Breast epithelium (tissue), 4 donors: ENCODE results near the gene STAT3. TPM values are rescaled to one million over a fixed set of nuclear protein-coding genes. Genes with fewer than 3 reads are reported as not detected.
"Not testable (repeated sequence)": the region's sequence is repeated elsewhere in the genome, so short reads cannot be mapped to it uniquely, and the experiment has no call there.

Source experiments
- DNase-seq, 2 donors: peaks; one replicate each; pipeline ENCODE4 v3.0.0-alpha.2; 2019; ENCODE audit warnings: low spot score in 2 of 2
- H3K27ac ChIP-seq, 2 donors: fragments of 200-600 bp; sonication (generic) in 1 of 2; one replicate each; pipeline ENCODE4 v1.5.1; 2016 to 2019; ENCODE audit warnings: mild to moderate bottlenecking in 1 of 2
- H3K27me3 ChIP-seq, 2 donors: fragments of 200-600 bp; sonication (generic) in 1 of 2; one replicate each; pipeline versions ENCODE4 v1.5.1 to v1.6.0; 2017 to 2019; ENCODE audit warnings: control low read depth in 1 of 2, mild to moderate bottlenecking in 1 of 2
- H3K36me3 ChIP-seq: fragments of 200-600 bp; one replicate; pipeline ENCODE4 v1.5.1; 2019
- H3K4me1 ChIP-seq, 2 donors: fragments of 200-600 bp; sonication (generic); one replicate each; pipeline ENCODE4 v1.5.1; 2016 to 2019; ENCODE audit warnings: control low read depth in 1 of 2
- H3K4me3 ChIP-seq, 3 donors: fragments of 200-600 bp; sonication (generic); 1 replicate in 2 of 3; 2 replicates in 1 of 3; pipeline ENCODE4 v1.5.1; 2016 to 2019; ENCODE audit warnings: mild to moderate bottlenecking in 3 of 3, moderate library complexity in 2 of 3
- H3K9me3 ChIP-seq, 2 donors: fragments of 200-600 bp; sonication (generic) in 1 of 2; one replicate each; pipeline ENCODE4 v1.5.1; 2016 to 2019; ENCODE audit warnings: control low read depth in 1 of 2
- POLR2A ChIP-seq: fragments of 450-650 bp; IDR thresholded peaks from one replicate; pipeline ENCODE4 v1.6.1; 2016; ENCODE audit warnings: antibody characterized with exemption, mild to moderate bottlenecking, moderate library complexity
- POLR2AphosphoS5 ChIP-seq, 3 donors: sonication (generic); formaldehyde crosslinking; IDR thresholded peaks; one replicate each; pipeline ENCODE4 v1.6.1; 2017; ENCODE audit warnings: antibody characterized with exemption in 3 of 3
- intact Hi-C: fragments of 100-400 bp; cut with DNase I; formaldehyde crosslinking; loops from one replicate; pipeline ENCODE4 v1.15.1; 2023; ENCODE audit warnings: low total_unique reads
- total RNA-seq, 3 donors: library from RNA; depleted of rRNA; stranded (reverse); fragments of >200 nt; gene quantifications; one replicate each; pipeline ENCODE4 v1.1.0, GENCODE V29; 2016
- TF ChIP-seq, protein P1 (sequence below), 3 donors: fragments of 450-650 bp; IDR thresholded peaks; one replicate each; pipeline ENCODE4 v1.5.1; 2016 to 2017; ENCODE audit warnings: antibody characterized with exemption in 3 of 3, mild to moderate bottlenecking in 3 of 3, moderate library complexity in 3 of 3

Gene STAT3
- total RNA-seq, 3 donors from 2014 or later, result 193 to 322 (median 238) TPM

DNA sequence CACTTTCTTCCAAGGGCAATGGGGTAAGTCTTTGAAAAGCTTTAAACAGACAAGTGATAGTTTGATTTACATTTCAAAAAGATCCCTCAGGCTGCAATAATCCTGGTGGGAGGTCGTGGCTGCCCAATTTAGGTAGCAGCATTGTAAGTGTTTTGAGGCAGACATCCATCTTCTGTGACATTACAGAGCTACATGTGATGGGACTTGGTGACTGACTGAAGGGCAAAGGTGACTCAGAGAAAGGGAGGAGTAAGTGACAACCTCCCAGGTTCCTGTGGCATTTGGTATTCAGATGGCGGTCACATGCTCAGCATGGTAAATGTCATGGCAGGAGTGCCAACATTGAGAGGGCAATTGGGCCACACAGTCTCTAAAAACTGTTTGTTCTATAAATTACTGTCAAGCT, 26.5 kb downstream of the STAT3 start:
- no peaks in the 10 kb centered on the region for H3K27me3 ChIP-seq
- no peak for DNase-seq
- no peak overlapping the region for H3K4me3 ChIP-seq
- no peaks in the 10 kb centered on the region for H3K36me3 ChIP-seq
- TF ChIP-seq POLR2AphosphoS5 (IDR thresholded peaks at IDR 0.05), result no peak
- no peak for TF ChIP-seq POLR2A
- TF ChIP-seq, protein P1, sequence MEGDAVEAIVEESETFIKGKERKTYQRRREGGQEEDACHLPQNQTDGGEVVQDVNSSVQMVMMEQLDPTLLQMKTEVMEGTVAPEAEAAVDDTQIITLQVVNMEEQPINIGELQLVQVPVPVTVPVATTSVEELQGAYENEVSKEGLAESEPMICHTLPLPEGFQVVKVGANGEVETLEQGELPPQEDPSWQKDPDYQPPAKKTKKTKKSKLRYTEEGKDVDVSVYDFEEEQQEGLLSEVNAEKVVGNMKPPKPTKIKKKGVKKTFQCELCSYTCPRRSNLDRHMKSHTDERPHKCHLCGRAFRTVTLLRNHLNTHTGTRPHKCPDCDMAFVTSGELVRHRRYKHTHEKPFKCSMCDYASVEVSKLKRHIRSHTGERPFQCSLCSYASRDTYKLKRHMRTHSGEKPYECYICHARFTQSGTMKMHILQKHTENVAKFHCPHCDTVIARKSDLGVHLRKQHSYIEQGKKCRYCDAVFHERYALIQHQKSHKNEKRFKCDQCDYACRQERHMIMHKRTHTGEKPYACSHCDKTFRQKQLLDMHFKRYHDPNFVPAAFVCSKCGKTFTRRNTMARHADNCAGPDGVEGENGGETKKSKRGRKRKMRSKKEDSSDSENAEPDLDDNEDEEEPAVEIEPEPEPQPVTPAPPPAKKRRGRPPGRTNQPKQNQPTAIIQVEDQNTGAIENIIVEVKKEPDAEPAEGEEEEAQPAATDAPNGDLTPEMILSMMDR (IDR thresholded peaks at IDR 0.05), result no peak
- peak overlapping the region; percentile 22 to 75 for H3K27ac ChIP-seq
- H3K4me1 ChIP-seq, result peaks cover 5 to 14% of the 10 kb centered on the region in 2 donors
- intact Hi-C loops, result no loop called here
- H3K9me3 ChIP-seq, result no peaks in the 10 kb centered on the region

DNA sequence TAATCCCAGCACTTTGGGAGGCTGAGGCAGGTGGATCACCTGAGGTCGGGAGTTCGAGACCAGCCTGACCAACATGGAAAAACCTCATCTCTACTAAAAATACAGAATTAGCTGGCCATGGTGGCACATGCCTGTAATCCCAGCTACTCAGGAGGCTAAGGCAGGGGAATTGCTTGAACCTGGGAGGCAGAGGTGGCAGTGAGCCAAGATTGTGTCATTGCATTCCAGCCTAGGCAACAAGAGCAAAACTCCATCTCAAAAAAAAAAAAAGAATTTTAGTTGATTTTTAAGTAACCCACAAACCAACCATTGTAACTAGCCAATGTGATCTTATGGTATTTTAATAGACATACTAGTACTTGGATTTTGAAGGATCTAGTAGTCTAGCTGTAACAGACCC, 27.9 kb downstream of the STAT3 start:
- peaks cover 0 to 14% of the 10 kb centered on the region in 2 donors for H3K4me1 ChIP-seq
- H3K9me3 ChIP-seq, H3K27me3 ChIP-seq, H3K36me3 ChIP-seq, DNase-seq, intact Hi-C loops, H3K4me3 ChIP-seq: not testable (repeated sequence)
- peak overlapping the region in 1 of 2 donors; percentile 45 for H3K27ac ChIP-seq

DNA sequence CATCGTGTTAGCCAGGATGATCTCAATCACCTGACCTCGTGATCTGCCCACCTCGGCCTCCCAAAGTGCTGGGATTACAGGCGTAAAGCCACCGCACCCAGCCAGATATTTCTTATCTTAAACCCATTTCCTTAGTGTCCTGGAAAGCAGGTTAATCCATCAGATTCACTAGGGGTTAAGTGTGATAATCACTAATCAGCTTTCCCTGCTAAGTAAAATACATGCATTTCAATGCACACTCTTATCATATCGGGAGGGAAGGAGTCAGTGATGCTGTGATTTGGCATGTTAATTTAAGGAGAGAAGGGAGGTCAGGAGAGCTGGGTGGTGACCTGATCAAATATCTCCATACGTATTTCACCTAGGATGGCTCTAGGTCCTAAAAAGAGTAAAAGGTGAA, 29.1 kb downstream of the STAT3 start:
- intact Hi-C loops, result no loop called here
- DNase-seq, result no peak
- Histone ChIP-seq H3K27me3 (no peaks in the 10 kb centered on the region), H3K9me3 (no peaks in the 10 kb centered on the region), H3K36me3 (no peaks in the 10 kb centered on the region), H3K27ac (no peak overlapping the region), H3K4me1 (peaks cover 0 to 14% of the 10 kb centered on the region in 2 donors), H3K4me3 (no peak overlapping the region)
- no peak for TF ChIP-seq POLR2A
- TF ChIP-seq, protein P1 (IDR thresholded peaks at IDR 0.05), result no peak
- no peak for TF ChIP-seq POLR2AphosphoS5 (IDR thresholded peaks at IDR 0.05)

DNA sequence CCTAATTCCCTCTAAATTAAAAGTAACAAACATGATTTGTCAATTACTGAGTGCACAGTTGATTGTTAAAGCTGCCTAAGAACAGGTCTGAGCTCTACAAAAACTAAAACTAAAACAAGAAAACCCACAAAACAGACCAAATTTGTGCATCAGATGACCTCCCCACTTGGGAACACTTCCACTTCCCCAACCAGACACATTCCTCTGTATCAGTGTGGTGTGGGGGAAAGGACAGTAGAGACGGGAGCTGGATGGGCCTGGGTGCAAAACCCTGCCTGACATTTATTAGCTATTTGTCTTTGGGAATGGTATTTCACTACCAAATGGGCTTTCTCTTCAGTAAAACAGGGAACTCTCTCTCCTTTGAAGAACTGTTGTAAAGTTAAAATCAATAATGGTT, 29.8 kb downstream of the STAT3 start:
- no peaks in the 10 kb centered on the region for H3K9me3 ChIP-seq
- peaks cover 0 to 14% of the 10 kb centered on the region in 2 donors for H3K4me1 ChIP-seq
- H3K36me3 ChIP-seq, result no peaks in the 10 kb centered on the region
- no peak for DNase-seq
- H3K27me3 ChIP-seq, result no peaks in the 10 kb centered on the region
- intact Hi-C loops, result no loop called here
- TF ChIP-seq, protein P1 (IDR thresholded peaks at IDR 0.05), result no peak
- no peak overlapping the region for H3K4me3 ChIP-seq
- H3K27ac ChIP-seq, result peak overlapping the region in 1 of 2 donors; percentile 8

DNA sequence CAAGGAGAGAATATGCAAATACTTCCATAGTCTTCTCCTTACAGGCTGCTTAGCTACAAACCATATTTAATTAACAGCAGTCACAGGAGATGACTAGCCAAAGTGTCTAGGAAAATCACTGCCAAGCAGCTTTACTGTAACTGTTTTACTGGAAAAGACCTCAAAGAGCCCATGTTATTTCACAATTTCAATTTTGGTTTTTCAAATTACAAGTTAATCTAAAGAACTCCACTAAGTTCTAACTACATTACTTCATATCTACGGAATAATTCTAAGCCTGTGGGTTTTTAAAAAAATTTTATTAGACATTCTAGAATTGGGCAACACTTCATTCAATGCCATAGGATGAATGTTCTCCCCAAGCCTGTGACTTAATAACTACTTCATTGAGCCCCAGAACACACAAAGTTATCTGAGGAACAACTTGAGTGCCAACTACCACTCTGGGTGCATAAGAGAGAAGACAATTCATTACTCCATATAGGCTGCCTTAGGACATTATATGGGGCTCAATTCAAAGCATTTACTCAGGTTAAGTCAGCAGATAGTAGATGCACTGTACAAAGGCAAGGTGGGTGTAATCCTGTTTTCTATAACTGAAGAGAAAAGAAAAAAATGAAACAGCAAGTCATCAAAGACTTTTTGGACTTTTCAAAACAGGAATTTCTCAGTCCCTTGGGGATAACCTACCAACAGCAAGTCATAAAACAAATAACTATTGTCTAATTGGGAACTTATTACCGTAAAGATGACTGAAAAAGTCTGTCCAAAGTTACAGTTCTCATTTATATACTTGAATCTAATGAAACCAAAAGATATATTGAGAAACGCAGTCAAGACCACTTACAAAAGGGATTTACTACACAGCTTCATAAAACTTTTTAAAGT, 33.0 kb downstream of the STAT3 start:
- no peak for DNase-seq
- no peak for TF ChIP-seq POLR2AphosphoS5 (IDR thresholded peaks at IDR 0.05)
- TF ChIP-seq, protein P1 (IDR thresholded peaks at IDR 0.05), result no peak
- TF ChIP-seq POLR2A, result no peak
- Histone ChIP-seq H3K4me3 (no peak overlapping the region), H3K27ac (peak overlapping the region; percentile 46), H3K4me1 (no peaks in the 10 kb centered on the region), H3K27me3 (no peaks in the 10 kb centered on the region), H3K36me3 (no peaks in the 10 kb centered on the region), H3K9me3 (no peaks in the 10 kb centered on the region)
- intact Hi-C loops, result no loop called here
